NCI-H1417 (cell line): ENCODE measurements around the gene WFDC1.
"Not testable (repeated sequence)": the region's sequence is repeated elsewhere in the genome, so short reads cannot be mapped to it uniquely, and the experiment has no call there.

Experiments used
- DNase-seq, 3 experiments: peaks; one replicate each; lab custom pipeline; 2025; lab: John Stamatoyannopoulos, UW

The WFDC1 gene

GRCh38 chr16:84327926-84328505 is 33.3 kb downstream of the WFDC1 start:
- DNase-seq: no peak

- DNase-seq: no peak
Observed at GRCh38 chr16:84329016-84329415, 34.3 kb downstream of the WFDC1 start.

GRCh38 chr16:84329843-84330684 is 35.4 kb downstream of the WFDC1 start:
- DNase-seq: no peak

GRCh38 chr16:84330685-84331050 is 36.0 kb downstream of the WFDC1 start:
- DNase-seq: no peak

- DNase-seq: no peak
Observed at GRCh38 chr16:84331998-84332780, 37.5 kb downstream of the WFDC1 start.

GRCh38 chr16:84332975-84333684 is 38.5 kb downstream of the WFDC1 start:
- no peak for DNase-seq

GRCh38 chr16:84334058-84334457 is 39.4 kb downstream of the WFDC1 start:
- no peak for DNase-seq

- no peak for DNase-seq
Observed at GRCh38 chr16:84334482-84334881, 39.8 kb downstream of the WFDC1 start.

- DNase-seq: not testable (repeated sequence)
Observed at GRCh38 chr16:84337236-84337635, 42.6 kb downstream of the WFDC1 start.

GRCh38 chr16:84339311-84339710 is 44.6 kb downstream of the WFDC1 start:
- no peak for DNase-seq

- DNase-seq: no peak
Observed at GRCh38 chr16:84339766-84340165, 45.1 kb downstream of the WFDC1 start.

GRCh38 chr16:84340325-84341040 is 45.8 kb downstream of the WFDC1 start:
- DNase-seq: no peak

GRCh38 chr16:84341528-84342295 is 47.0 kb downstream of the WFDC1 start:
- no peak for DNase-seq

- DNase-seq: not testable (repeated sequence)
Observed at GRCh38 chr16:84343800-84344199, 49.1 kb downstream of the WFDC1 start.

- DNase-seq: no peak
Observed at GRCh38 chr16:84344781-84345180, 50.1 kb downstream of the WFDC1 start.

- DNase-seq: no peak
Observed at GRCh38 chr16:84347161-84347560, 52.5 kb downstream of the WFDC1 start.

GRCh38 chr16:84348386-84348888 is 53.8 kb downstream of the WFDC1 start:
- no peak for DNase-seq

GRCh38 chr16:84349862-84350684 is 55.4 kb downstream of the WFDC1 start:
- DNase-seq: no peak

GRCh38 chr16:84350685-84351400 is 56.2 kb downstream of the WFDC1 start:
- no peak for DNase-seq
